ENCODE measurements around the gene ARHGEF26.

The ARHGEF26 gene

GRCh38 chr3:154227531-154227930 is 106.3 kb downstream of the ARHGEF26 start:
- no peak for ATAC-seq

DNA sequence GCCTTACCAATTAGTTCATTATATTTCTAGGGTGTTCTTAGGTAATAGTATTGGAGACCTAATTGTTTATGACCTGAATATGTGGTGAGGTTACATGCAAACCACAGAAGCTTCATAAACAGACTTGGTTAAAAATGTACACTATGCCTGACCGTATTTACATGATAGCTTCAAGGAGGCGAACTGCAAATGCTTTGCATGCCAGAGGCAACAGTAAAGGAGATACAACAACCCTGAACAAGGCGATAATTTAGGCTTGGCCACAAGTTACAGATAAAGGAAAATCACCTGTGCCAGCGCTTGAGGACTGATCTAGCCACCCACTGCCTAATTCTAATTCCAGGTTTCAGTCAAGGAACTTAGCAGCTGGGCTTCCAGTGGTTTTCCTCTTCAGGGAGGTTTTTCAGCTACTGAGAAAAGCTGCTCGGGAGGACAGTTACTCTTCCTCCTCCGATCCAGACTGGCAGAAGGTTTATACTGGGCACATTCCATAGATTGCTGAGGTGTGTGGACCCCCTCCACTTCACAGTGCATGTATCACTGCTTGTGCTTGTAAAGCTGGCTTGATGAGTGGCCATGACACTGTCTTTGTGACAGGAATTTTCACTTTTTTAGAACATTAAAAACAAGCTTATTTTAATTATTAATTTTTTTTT is 107.5 kb downstream of the ARHGEF26 start:
- ATAC-seq = no peak
- TF ChIP-seq POU6F1 (CRISPR knock-in tag; IDR thresholded peaks at IDR 0.05; ENCODE audit: borderline replicate concordance, low read depth) (no peak), ESRRG (CRISPR knock-in tag; IDR thresholded peaks at IDR 0.05) (no peak), TSHZ2 (CRISPR knock-in tag; IDR thresholded peaks at IDR 0.05) (no peak), ZFP3 (CRISPR knock-in tag; IDR thresholded peaks at IDR 0.05) (no peak), TOX (CRISPR knock-in tag; IDR thresholded peaks at IDR 0.05; ENCODE audit: borderline replicate concordance) (no peak), PPARA (CRISPR knock-in tag; IDR thresholded peaks at IDR 0.05; ENCODE audit: borderline replicate concordance) (no peak), ZNF70 (CRISPR knock-in tag; IDR thresholded peaks at IDR 0.05) (no peak), CSDC2 (CRISPR knock-in tag; IDR thresholded peaks at IDR 0.05) (no peak), ARNTL (CRISPR knock-in tag; IDR thresholded peaks at IDR 0.05; ENCODE audit: borderline replicate concordance, low read depth) (no peak), ISL1 (CRISPR knock-in tag; IDR thresholded peaks at IDR 0.05) (no peak), TCF4 (CRISPR knock-in tag; IDR thresholded peaks at IDR 0.05; ENCODE audit: borderline replicate concordance) (no peak), SNAI2 (CRISPR knock-in tag; IDR thresholded peaks at IDR 0.05) (no peak), ZNF8 (CRISPR knock-in tag; IDR thresholded peaks at IDR 0.05) (no peak), RARB (CRISPR knock-in tag; IDR thresholded peaks at IDR 0.05) (no peak), ZFP30 (CRISPR knock-in tag; IDR thresholded peaks at IDR 0.05) (no peak), OSR1 (CRISPR knock-in tag; IDR thresholded peaks at IDR 0.05) (no peak), ZNF565 (CRISPR knock-in tag; conservative IDR thresholded peaks at IDR 0.05; ENCODE audit: low read depth) (no peak), BACH2 (CRISPR knock-in tag; IDR thresholded peaks at IDR 0.05; ENCODE audit: borderline replicate concordance) (no peak)

More at GRCh38 chr3:154227531-154227930, 106.3 kb downstream of the ARHGEF26 start:
- TF ChIP-seq BACH2 (CRISPR knock-in tag; IDR thresholded peaks at IDR 0.05; ENCODE audit: borderline replicate concordance) (no peak), PATZ1 (CRISPR knock-in tag; IDR thresholded peaks at IDR 0.05; ENCODE audit: borderline replicate concordance) (no peak), TSHZ2 (CRISPR knock-in tag; IDR thresholded peaks at IDR 0.05) (no peak), ARNTL (CRISPR knock-in tag; IDR thresholded peaks at IDR 0.05; ENCODE audit: borderline replicate concordance, low read depth) (no peak), ZC3H10 (CRISPR knock-in tag; IDR thresholded peaks at IDR 0.05) (no peak), OSR1 (CRISPR knock-in tag; IDR thresholded peaks at IDR 0.05) (no peak), SNAI2 (CRISPR knock-in tag; IDR thresholded peaks at IDR 0.05) (no peak), POU6F1 (CRISPR knock-in tag; IDR thresholded peaks at IDR 0.05; ENCODE audit: borderline replicate concordance, low read depth) (no peak), TCF4 (CRISPR knock-in tag; IDR thresholded peaks at IDR 0.05; ENCODE audit: borderline replicate concordance) (no peak)
